ENCODE data around the gene FILIP1L.

DNA sequence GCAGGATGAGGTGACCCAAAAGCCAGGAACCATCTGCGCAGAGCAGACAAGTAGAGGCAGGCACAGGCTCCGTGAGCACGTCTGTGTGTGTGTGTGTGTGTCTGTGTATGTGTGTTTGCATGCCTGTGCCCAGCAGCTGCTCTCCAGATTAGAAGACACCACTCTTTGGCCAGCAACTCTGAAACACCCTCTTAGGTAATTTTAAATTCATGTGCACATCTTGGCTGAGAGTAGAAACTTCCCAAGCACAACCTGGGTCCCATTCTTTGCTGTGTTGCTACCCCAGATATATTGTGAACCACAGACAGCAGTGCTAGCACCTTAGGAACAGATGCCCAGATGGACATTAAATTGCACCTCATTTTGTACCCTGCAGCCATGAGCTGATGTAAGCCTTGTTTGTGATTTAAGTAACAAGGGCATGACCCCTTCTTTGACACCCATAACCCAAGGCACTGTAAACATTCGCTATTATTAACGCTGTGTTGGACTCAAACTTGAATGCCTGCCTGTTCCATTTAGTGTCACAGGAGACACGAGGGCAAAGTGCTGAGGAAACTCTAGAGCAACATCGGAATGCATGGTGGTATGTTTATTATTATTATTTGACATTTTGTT is at the start of gene FILIP1L:
- no peak for TF ChIP-seq EZH2 (IDR thresholded peaks at IDR 0.05; ENCODE audit: low read length)
- TF ChIP-seq, protein P1, sequence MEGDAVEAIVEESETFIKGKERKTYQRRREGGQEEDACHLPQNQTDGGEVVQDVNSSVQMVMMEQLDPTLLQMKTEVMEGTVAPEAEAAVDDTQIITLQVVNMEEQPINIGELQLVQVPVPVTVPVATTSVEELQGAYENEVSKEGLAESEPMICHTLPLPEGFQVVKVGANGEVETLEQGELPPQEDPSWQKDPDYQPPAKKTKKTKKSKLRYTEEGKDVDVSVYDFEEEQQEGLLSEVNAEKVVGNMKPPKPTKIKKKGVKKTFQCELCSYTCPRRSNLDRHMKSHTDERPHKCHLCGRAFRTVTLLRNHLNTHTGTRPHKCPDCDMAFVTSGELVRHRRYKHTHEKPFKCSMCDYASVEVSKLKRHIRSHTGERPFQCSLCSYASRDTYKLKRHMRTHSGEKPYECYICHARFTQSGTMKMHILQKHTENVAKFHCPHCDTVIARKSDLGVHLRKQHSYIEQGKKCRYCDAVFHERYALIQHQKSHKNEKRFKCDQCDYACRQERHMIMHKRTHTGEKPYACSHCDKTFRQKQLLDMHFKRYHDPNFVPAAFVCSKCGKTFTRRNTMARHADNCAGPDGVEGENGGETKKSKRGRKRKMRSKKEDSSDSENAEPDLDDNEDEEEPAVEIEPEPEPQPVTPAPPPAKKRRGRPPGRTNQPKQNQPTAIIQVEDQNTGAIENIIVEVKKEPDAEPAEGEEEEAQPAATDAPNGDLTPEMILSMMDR (optimal IDR thresholded peaks at IDR 0.05 in 1 of 3, IDR thresholded peaks at IDR 0.05 in 1 of 3, conservative IDR thresholded peaks at IDR 0.05 in 1 of 3; ENCODE audit: extremely low read depth in 1 of 3, insufficient read depth in 2 of 3, low read length in 3 of 3) = no peak

All from keratinocyte (primary cell).